AG04449 (cell line): Measurements from ENCODE around the gene TXNDC11.
A peak's percentile ranks its signal among the peaks of the same experiment; 100 is the strongest.

ENCODE experiments used
- CTCF ChIA-PET: fragments of 350-600 bp; formaldehyde crosslinking; extraction: SDS; loops from one replicate; lab custom pipeline; 2021; ENCODE audit warnings: antibody characterized with exemption; lab: Yijun Ruan, JAX
- POLR2A ChIA-PET: fragments of 400-600, 350-600 bp; formaldehyde crosslinking; extraction: SDS; loops from one replicate; lab custom pipeline; 2020; ENCODE audit warnings: antibody characterized with exemption, inconsistent platforms; lab: Yijun Ruan, JAX
- DNase-seq: peaks from one replicate; pipeline ENCODE4 v3.0.0-alpha.2; 2010; ENCODE audit warnings: low read depth, low spot score
- H3K4me3 ChIP-seq: 2 replicates; pipeline ENCODE4 v1.5.1; 2011; ENCODE audit warnings: low read depth, mild to moderate bottlenecking, control low read depth, low read length
- CTCF ChIP-seq: IDR thresholded peaks from one replicate; pipeline ENCODE4 v1.5.1; 2011; ENCODE audit warnings: mild to moderate bottlenecking, moderate library complexity, low read length, control low read depth, inconsistent platforms; ENCODE audit not compliant: insufficient read depth; ENCODE audit errors: missing control alignments

The TXNDC11 gene

GRCh38 chr16:11683145-11683544 lies 59.5 kb downstream of the TXNDC11 start:
- no peak for DNase-seq
- CTCF ChIA-PET, result interaction anchor here (1.4 to 1.8 kb wide), 2 partner anchors 16 to 31 kb away, joined by 3 to 4 read pairs; no protein-coding TSS in a partner anchor
- POLR2A ChIA-PET, result interaction anchor here (0.7 kb wide), 1 partner anchor 376 kb away, joined by 3 read pairs; no protein-coding TSS in a partner anchor
- H3K4me3 ChIP-seq, result no peak overlapping the region
- no peak for TF ChIP-seq CTCF

- TF ChIP-seq CTCF, result no peak
- POLR2A ChIA-PET, result interaction anchor here (0.7 kb wide), 1 partner anchor 377 kb away, joined by 3 read pairs; no protein-coding TSS in a partner anchor
- DNase-seq, result peak; percentile 80
- H3K4me3 ChIP-seq, result no peak overlapping the region
- CTCF ChIA-PET, result interaction anchor here (1.4 to 1.8 kb wide), 3 partner anchors 16 to 151 kb away, joined by 3 to 4 read pairs (median 3); no protein-coding TSS in a partner anchor
Measured at GRCh38 chr16:11682655-11683096, 60.0 kb downstream of the TXNDC11 start.

- DNase-seq, result no peak
- ChIA-PET POLR2A (no interaction called here), CTCF (interaction anchor here (1.4 to 1.5 kb wide), 2 partner anchors 32 to 150 kb away, joined by 3 read pairs; no protein-coding TSS in a partner anchor)
- TF ChIP-seq CTCF, result no peak
- no peak overlapping the region for H3K4me3 ChIP-seq
Measured at GRCh38 chr16:11681976-11682654, 60.5 kb downstream of the TXNDC11 start.

GRCh38 chr16:11681556-11681955 lies 61.1 kb downstream of the TXNDC11 start:
- no peak for DNase-seq
- ChIA-PET POLR2A (no interaction called here), CTCF (interaction anchor here (1.4 to 1.5 kb wide), 2 partner anchors 33 to 150 kb away, joined by 3 read pairs; no protein-coding TSS in a partner anchor)
- no peak for TF ChIP-seq CTCF
- no peak overlapping the region for H3K4me3 ChIP-seq

GRCh38 chr16:11679941-11680911 lies 62.4 kb downstream of the TXNDC11 start:
- ChIA-PET CTCF (interaction anchor here (0.9 to 1.9 kb wide), 7 partner anchors 9 to 284 kb away, joined by 3 to 8 read pairs (median 4); no protein-coding TSS in a partner anchor), POLR2A (interaction anchor here (0.6 kb wide), 1 partner anchor 159 kb away, joined by 3 read pairs; no protein-coding TSS in a partner anchor)
- H3K4me3 ChIP-seq, result no peak overlapping the region
- TF ChIP-seq CTCF, result no peak
- no peak for DNase-seq
